ENCODE data around the gene TRNAU1AP. TPM values are rescaled to one million over a fixed set of nuclear protein-coding genes. Genes with fewer than 3 reads are reported as not detected.
"Not testable (repeated sequence)": the region's sequence is repeated elsewhere in the genome, so short reads cannot be mapped to it uniquely, and the experiment has no call there.

TRNAU1AP gene
- total RNA-seq, 4 donors from 2014 or later = 14.8 to 26.6 (median 20.6) TPM

- Histone ChIP-seq H3K4me3 (replicated peaks in 1 of 3) (peak overlapping the region; percentile 68 to 96 (median 92)), H3K4me1 (peaks cover 11 to 14% of the 10 kb centered on the region in 2 donors), H3K36me3 (peaks cover 28 to 32% of the 10 kb centered on the region in 2 donors), H3K27ac (peak overlapping the region; percentile 50 to 86 (median 81)), H3K9me3 (no peaks in the 10 kb centered on the region), H3K27me3 (no peaks in the 10 kb centered on the region)
- intact Hi-C loops (cut with DNase I) = no loop called here
- 0 to 4% methylated on average over 5 to 8 of the region's 75 CpGs for WGBS, 2 donors
- peak; percentile 95 to 96 for DNase-seq
- TF ChIP-seq POLR2A (IDR thresholded peaks at IDR 0.05) (peak; percentile 77 to 99), CTCF (IDR thresholded peaks at IDR 0.05) (peak in 2 of 6 experiments; percentile 21 to 42)
Observed at GRCh38 chr1:28581531-28582247, 28.8 kb downstream of the TRNAU1AP start.

GRCh38 chr1:28582248-28582615 is 29.3 kb downstream of the TRNAU1AP start:
- Histone ChIP-seq H3K27ac (peak overlapping the region in 2 of 3 donors; percentile 81 to 86), H3K4me3 (replicated peaks in 1 of 3) (peak overlapping the region; percentile 8 to 96 (median 92)), H3K27me3 (no peaks in the 10 kb centered on the region), H3K4me1 (peaks cover 11 to 14% of the 10 kb centered on the region in 2 donors), H3K36me3 (peaks cover 24 to 27% of the 10 kb centered on the region in 2 donors), H3K9me3 (no peaks in the 10 kb centered on the region)
- 3 to 4% methylated on average over 10 of the region's 10 CpGs for WGBS, 2 donors
- no peak for TF ChIP-seq CTCF (IDR thresholded peaks at IDR 0.05)
- TF ChIP-seq POLR2A (IDR thresholded peaks at IDR 0.05) = no peak
- DNase-seq = no peak
- intact Hi-C loops (cut with DNase I) = no loop called here

- H3K4me1 ChIP-seq; intact Hi-C loops (cut with DNase I); H3K27ac ChIP-seq; H3K36me3 ChIP-seq; DNase-seq; H3K4me3 ChIP-seq (replicated peaks in 1 of 3); H3K9me3 ChIP-seq; H3K27me3 ChIP-seq: not testable (repeated sequence)
- WGBS, 2 donors = 92 to 94% methylated on average over 19 of the region's 19 CpGs
Observed at GRCh38 chr1:28586585-28587391, 33.9 kb downstream of the TRNAU1AP start.

- intact Hi-C loops (cut with DNase I) = no loop called here
- TF ChIP-seq POLR2A (IDR thresholded peaks at IDR 0.05) (no peak), CTCF (IDR thresholded peaks at IDR 0.05) (no peak)
- DNase-seq = peak; percentile 29 to 47
Observed at GRCh38 chr1:28591708-28592320, 38.9 kb downstream of the TRNAU1AP start, which contains the start of gene RAB42. TSS of gene RAB42 (plus strand) at chr1:28592265. CDS start at chr1:28592512, 247 bp downstream.

GRCh38 chr1:28592321-28593071 is 39.6 kb downstream of the TRNAU1AP start:
- Histone ChIP-seq H3K4me3 (replicated peaks in 1 of 3) (peak overlapping the region in 1 of 3 donors; percentile 51), H3K4me1 (peaks cover 3 to 4% of the 10 kb centered on the region in 2 donors), H3K36me3 (no peaks in the 10 kb centered on the region), H3K9me3 (no peaks in the 10 kb centered on the region), H3K27ac (no peak overlapping the region), H3K27me3 (no peaks in the 10 kb centered on the region)
- no peak for DNase-seq
- peak in 1 of 2 donors; percentile 15 for TF ChIP-seq POLR2A (IDR thresholded peaks at IDR 0.05)
- TF ChIP-seq CTCF (IDR thresholded peaks at IDR 0.05) = peak in 1 of 6 experiments; percentile 9
- WGBS, 2 donors = 8 to 22% methylated on average over 6 to 22 of the region's 81 CpGs
- intact Hi-C loops (cut with DNase I) = no loop called here

More at GRCh38 chr1:28591708-28592320, 38.9 kb downstream of the TRNAU1AP start, which contains the start of gene RAB42:
- Histone ChIP-seq H3K4me1 (peaks cover 3 to 4% of the 10 kb centered on the region in 2 donors), H3K4me3 (replicated peaks in 1 of 3) (peak within 1 kb of the TSS in 1 of 3 donors; percentile 51), H3K27me3 (no peaks in the 10 kb centered on the region), H3K36me3 (no peaks in the 10 kb centered on the region), H3K27ac (no peak within 1 kb of the TSS), H3K9me3 (no peaks in the 10 kb centered on the region)
- 35 to 43% methylated on average over 8 to 12 of the region's 13 CpGs for WGBS, 2 donors

- WGBS, 2 donors = 77 to 92% methylated on average over 3 of the region's 3 CpGs
- H3K36me3 ChIP-seq; H3K4me3 ChIP-seq (replicated peaks in 1 of 3); intact Hi-C loops (cut with DNase I); H3K27me3 ChIP-seq; H3K27ac ChIP-seq; H3K4me1 ChIP-seq; H3K9me3 ChIP-seq; DNase-seq: not testable (repeated sequence)
Observed at GRCh38 chr1:28593988-28594356, 41.1 kb downstream of the TRNAU1AP start.

GRCh38 chr1:28594686-28595411 is 42.0 kb downstream of the TRNAU1AP start:
- H3K36me3 ChIP-seq; H3K4me1 ChIP-seq; H3K27me3 ChIP-seq; H3K27ac ChIP-seq; H3K4me3 ChIP-seq (replicated peaks in 1 of 3); H3K9me3 ChIP-seq; intact Hi-C loops (cut with DNase I): not testable (repeated sequence)
- DNase-seq = peak in 1 of 2 donors; percentile 35
- WGBS, 2 donors = 37 to 77% methylated on average over 6 to 7 of the region's 7 CpGs
